H9 (cell line): Measurements from ENCODE around the gene LRRN4. TPM values are rescaled to one million over a fixed set of nuclear protein-coding genes. Genes with fewer than 3 reads are reported as not detected.

Experiments used
- DNase-seq: peaks from one replicate; pipeline ENCODE4 v3.0.0-alpha.2; 2017
- H2AFZ ChIP-seq: one replicate; pipeline ENCODE4 v1.6.1; 2013; ENCODE audit warnings: mild to moderate bottlenecking, low read length, control low read depth, moderate library complexity
- H2AK5ac ChIP-seq: 2 replicates; pipeline ENCODE4 v1.6.1; 2013; ENCODE audit warnings: low read length, control low read depth, mixed read lengths; ENCODE audit not compliant: insufficient read length
- H2BK120ac ChIP-seq: one replicate; pipeline ENCODE4 v1.6.1; 2013; ENCODE audit warnings: low read depth, mild to moderate bottlenecking, low read length, control low read depth, inconsistent platforms; ENCODE audit not compliant: poor library complexity, severe bottlenecking
- H2BK12ac ChIP-seq: 2 replicates; pipeline ENCODE4 v1.6.1; 2013; ENCODE audit warnings: low read length, control low read depth, mixed read lengths, low read depth; ENCODE audit not compliant: insufficient read length
- H2BK15ac ChIP-seq: 2 replicates; pipeline ENCODE4 v1.6.1; 2013; ENCODE audit warnings: low read depth, low read length, control low read depth
- H2BK20ac ChIP-seq: one replicate; pipeline ENCODE4 v1.6.1; 2013; ENCODE audit warnings: low read depth, mild to moderate bottlenecking, low read length, control low read depth, inconsistent platforms; ENCODE audit not compliant: poor library complexity, severe bottlenecking
- H2BK5ac ChIP-seq: 2 replicates; pipeline ENCODE4 v1.6.1; 2013; ENCODE audit warnings: low read length, control low read depth, mixed read lengths; ENCODE audit not compliant: insufficient read length
- H3K14ac ChIP-seq: 2 replicates; pipeline ENCODE4 v1.6.1; 2013; ENCODE audit warnings: low read length, control low read depth; ENCODE audit not compliant: insufficient read depth
- H3K18ac ChIP-seq: 2 replicates; pipeline ENCODE4 v1.6.1; 2013; ENCODE audit warnings: low read depth, mild to moderate bottlenecking, mixed read lengths, low read length, control low read depth; ENCODE audit not compliant: insufficient read length
- H3K23ac ChIP-seq: 2 replicates; pipeline ENCODE4 v1.6.1; 2013; ENCODE audit warnings: low read length, control low read depth, mixed read lengths, low read depth; ENCODE audit not compliant: insufficient read length
- H3K23me2 ChIP-seq: 2 replicates; pipeline ENCODE4 v1.6.1; 2013; ENCODE audit warnings: low read depth, mild to moderate bottlenecking, mixed read lengths, low read length, control low read depth; ENCODE audit not compliant: insufficient read length, poor library complexity, severe bottlenecking
- H3K27ac ChIP-seq: 2 replicates; pipeline ENCODE4 v1.5.1; 2013; ENCODE audit warnings: low read length, control low read depth, mixed read lengths, low read depth; ENCODE audit not compliant: insufficient read length
- H3K27me3 ChIP-seq: 2 replicates; pipeline ENCODE4 v1.6.1; 2013; ENCODE audit warnings: low read length, control low read depth, inconsistent platforms; ENCODE audit not compliant: insufficient read depth
- H3K4ac ChIP-seq: 2 replicates; pipeline ENCODE4 v1.6.1; 2013; ENCODE audit warnings: low read depth, mild to moderate bottlenecking, control low read depth, inconsistent platforms, low read length, moderate library complexity
- H3K4me1 ChIP-seq: 2 replicates; pipeline ENCODE4 v1.6.1; 2013; ENCODE audit warnings: low read length, control low read depth, inconsistent platforms; ENCODE audit not compliant: insufficient read depth
- H3K4me2 ChIP-seq: 2 replicates; pipeline ENCODE4 v1.6.1; 2013; ENCODE audit warnings: low read length, control low read depth, mixed read lengths; ENCODE audit not compliant: insufficient read length, insufficient read depth
- H3K56ac ChIP-seq: 2 replicates; pipeline ENCODE4 v1.6.1; 2013; ENCODE audit warnings: low read depth, mild to moderate bottlenecking, mixed read lengths, low read length, control low read depth; ENCODE audit not compliant: insufficient read length
- H3K79me1 ChIP-seq: 2 replicates; pipeline ENCODE4 v1.6.1; 2013; ENCODE audit warnings: low read depth, mild to moderate bottlenecking, moderate library complexity, low read length, control low read depth, inconsistent platforms; ENCODE audit not compliant: insufficient read depth, poor library complexity, severe bottlenecking
- H3K79me2 ChIP-seq: 2 replicates; pipeline ENCODE4 v1.6.1; 2013; ENCODE audit warnings: low read length, control low read depth, inconsistent platforms; ENCODE audit not compliant: insufficient read depth
- H3K9ac ChIP-seq: 2 replicates; pipeline ENCODE4 v1.6.1; 2013; ENCODE audit warnings: low read length, control low read depth, mixed read lengths; ENCODE audit not compliant: insufficient read length; ENCODE audit errors: extremely low read depth
- H3K9me3 ChIP-seq: one replicate; pipeline ENCODE4 v1.6.1; 2013; ENCODE audit warnings: low read depth, low read length, inconsistent platforms; ENCODE audit not compliant: control insufficient read depth
- H3T11ph ChIP-seq: one replicate; pipeline ENCODE4 v1.6.1; 2013; ENCODE audit warnings: mild to moderate bottlenecking, low read length, control low read depth, inconsistent platforms
- H4K20me1 ChIP-seq: one replicate; pipeline ENCODE4 v1.6.1; 2013; ENCODE audit not compliant: control insufficient read depth, insufficient read length, insufficient read depth
- H4K5ac ChIP-seq: 2 replicates; pipeline ENCODE4 v1.6.1; 2013; ENCODE audit warnings: low read depth, mild to moderate bottlenecking, mixed read lengths, low read length, control low read depth; ENCODE audit not compliant: insufficient read length
- H4K8ac ChIP-seq: replicated peaks from 2 replicates; pipeline ENCODE4 v1.6.1; 2013; ENCODE audit warnings: low read length, control low read depth, mixed read lengths, low read depth; ENCODE audit not compliant: insufficient read length
- H4K91ac ChIP-seq: 2 replicates; pipeline ENCODE4 v1.6.1; 2013; ENCODE audit warnings: low read depth, mild to moderate bottlenecking, moderate library complexity, mixed read lengths, low read length, control low read depth; ENCODE audit not compliant: insufficient read length
- H3K27ac Mint-ChIP-seq, 3 experiments: 2 replicates in 2 of 3; 3 replicates in 1 of 3; pipeline ENCODE4 v1.8.0; 2020 to 2021; ENCODE audit warnings: mixed read lengths in 3 of 3, mild to moderate bottlenecking in 1 of 3, moderate library complexity in 1 of 3
- H3K27me3 Mint-ChIP-seq: 2 replicates; pipeline ENCODE4 v1.8.0; 2021; ENCODE audit warnings: low read depth, mild to moderate bottlenecking, moderate library complexity, mixed read lengths
- H3K36me3 Mint-ChIP-seq, 3 experiments: 2 replicates in 2 of 3; 3 replicates in 1 of 3; pipeline ENCODE4 v1.8.0; 2020 to 2021; ENCODE audit warnings: low read depth in 3 of 3, mixed read lengths in 3 of 3; ENCODE audit not compliant: insufficient read depth in 1 of 3
- H3K4me1 Mint-ChIP-seq, 2 experiments: 2 replicates each; pipeline ENCODE4 v1.8.0; 2020; ENCODE audit warnings: mixed read lengths in 2 of 2
- H3K4me3 Mint-ChIP-seq, 2 experiments: 2 replicates in 1 of 2; 3 replicates in 1 of 2; pipeline ENCODE4 v1.8.0; 2020 to 2021; ENCODE audit warnings: mild to moderate bottlenecking in 2 of 2, mixed read lengths in 2 of 2, moderate library complexity in 1 of 2
- H3K9me3 Mint-ChIP-seq, 2 experiments: 2 replicates in 1 of 2; 3 replicates in 1 of 2; pipeline ENCODE4 v1.8.0; 2020; ENCODE audit warnings: mild to moderate bottlenecking in 2 of 2, mixed read lengths in 2 of 2, moderate library complexity in 1 of 2
- CTCF ChIP-seq: fragments of 200-600 bp; sonication (generic); conservative IDR thresholded peaks from 3 replicates; pipeline ENCODE4 v1.8.0; 2021; ENCODE audit warnings: antibody characterized with exemption, mild to moderate bottlenecking
- total RNA-seq: library from RNA; stranded (reverse); gene quantifications from 2 replicates; pipeline ENCODE4 v1.2.1, GENCODE V29; 2021

Gene LRRN4
- total RNA-seq, 1 experiment from 2014 or later: 0.22 TPM

- H3K27ac ChIP-seq: no peak overlapping the region
- Mint-ChIP-seq H3K4me3 (no peak overlapping the region), H3K27me3 (peaks cover 31% of the 10 kb centered on the region)
Measured at GRCh38 chr20:6045566-6045965, 8.3 kb downstream of the LRRN4 start.

More at GRCh38 chr20:6045566-6045965, 8.3 kb downstream of the LRRN4 start:
- Histone ChIP-seq H4K5ac (no peak overlapping the region), H2BK12ac (no peak overlapping the region), H3K18ac (no peak overlapping the region), H2AFZ (no peak overlapping the region), H3K9me3 (no peaks in the 10 kb centered on the region), H2AK5ac (no peak overlapping the region), H3K4ac (no peak overlapping the region), H3K79me2 (no peaks in the 10 kb centered on the region), H3K79me1 (no peaks in the 10 kb centered on the region), H3K23ac (no peak overlapping the region), H4K20me1 (no peaks in the 10 kb centered on the region), H2BK120ac (no peak overlapping the region), H3K14ac (no peak overlapping the region), H3K9ac (no peak overlapping the region), H3K27me3 (peaks cover 3% of the 10 kb centered on the region; the same call in 1 of the 2 replicates), H3K4me1 (no peaks in the 10 kb centered on the region), H3K56ac (no peak overlapping the region), H3K4me2 (no peak overlapping the region), H4K91ac (no peak overlapping the region), H2BK5ac (no peak overlapping the region), H4K8ac (no peak overlapping the region), H2BK20ac (no peak overlapping the region), H2BK15ac (no peak overlapping the region), H3K23me2 (no peaks in the 10 kb centered on the region), H3T11ph (no peak overlapping the region)
- Mint-ChIP-seq H3K27ac (no peak overlapping the region), H3K36me3 (peaks cover 2 to 13% (median 3%) of the 10 kb centered on the region in 3 experiments; a peak in 6 of 7 replicates), H3K9me3 (no peaks in the 10 kb centered on the region), H3K4me1 (0 out of 4 replicates have a peak, but pooled peaks cover 0 to 3% of the 10 kb centered on the region in 2 experiments)
- TF ChIP-seq CTCF: no peak
- no peak for DNase-seq
